ENCODE results near the gene B3GNT3. TPM values are rescaled to one million over a fixed set of nuclear protein-coding genes. Genes with fewer than 3 reads are reported as not detected.
"Not testable (repeated sequence)": the region's sequence is repeated elsewhere in the genome, so short reads cannot be mapped to it uniquely, and the experiment has no call there.

B3GNT3 gene
- total and polyA plus RNA-seq, 12 donors, result 0.03 to 0.39 TPM; not detected in 10

DNA sequence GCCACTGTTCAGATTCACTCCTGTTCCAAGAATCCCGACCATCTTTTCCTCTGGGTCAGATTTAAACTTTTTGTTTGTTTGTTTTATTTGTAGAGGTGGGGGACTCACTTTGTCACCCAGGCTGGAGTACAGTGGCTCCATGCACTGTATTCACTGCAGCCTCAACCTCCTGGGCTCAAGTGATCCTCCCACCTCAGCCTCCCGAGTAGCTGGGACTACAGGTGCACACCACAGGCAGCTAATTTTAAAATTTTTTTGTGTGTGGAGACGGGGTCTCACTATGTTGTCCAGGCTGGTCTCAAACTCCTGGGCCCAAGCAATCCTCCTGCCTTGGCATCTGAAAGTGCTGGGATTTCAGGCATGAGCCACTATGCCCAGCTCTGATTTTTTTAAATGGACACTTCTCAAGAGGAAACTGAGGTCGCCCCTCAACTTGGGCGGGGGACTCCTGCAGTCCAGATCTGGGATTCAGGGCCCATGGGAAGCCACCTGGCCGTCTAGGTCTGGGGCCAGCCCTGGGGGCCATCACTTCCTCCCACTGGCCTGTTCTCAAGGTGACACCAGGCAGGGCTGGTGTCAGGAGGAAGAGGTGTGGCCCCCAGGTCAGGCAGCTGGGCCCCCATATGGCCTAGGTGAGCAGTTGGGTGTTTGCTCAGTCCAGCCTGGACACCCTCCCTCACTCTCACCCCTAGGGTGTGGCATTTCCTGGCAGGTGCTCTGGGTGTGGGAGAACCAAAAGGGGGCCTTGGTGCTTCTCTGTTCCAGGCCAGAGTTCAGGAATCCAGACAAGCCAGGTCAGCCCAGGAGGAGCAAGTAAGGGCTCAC, 1.3 kb downstream of the B3GNT3 start:
- Histone ChIP-seq H3K27me3 (peaks cover 39% of the 10 kb centered on the region), H3K27ac (no peak overlapping the region), H3K9me3 (replicated peaks in 1 of 3) (no peaks in the 10 kb centered on the region), H3K4me1 (replicated peaks in 1 of 2) (no peaks in the 10 kb centered on the region), H3K36me3 (replicated peaks in 1 of 2) (no peaks in the 10 kb centered on the region), H3K4me3 (no peak overlapping the region)
- TF ChIP-seq, protein P1, sequence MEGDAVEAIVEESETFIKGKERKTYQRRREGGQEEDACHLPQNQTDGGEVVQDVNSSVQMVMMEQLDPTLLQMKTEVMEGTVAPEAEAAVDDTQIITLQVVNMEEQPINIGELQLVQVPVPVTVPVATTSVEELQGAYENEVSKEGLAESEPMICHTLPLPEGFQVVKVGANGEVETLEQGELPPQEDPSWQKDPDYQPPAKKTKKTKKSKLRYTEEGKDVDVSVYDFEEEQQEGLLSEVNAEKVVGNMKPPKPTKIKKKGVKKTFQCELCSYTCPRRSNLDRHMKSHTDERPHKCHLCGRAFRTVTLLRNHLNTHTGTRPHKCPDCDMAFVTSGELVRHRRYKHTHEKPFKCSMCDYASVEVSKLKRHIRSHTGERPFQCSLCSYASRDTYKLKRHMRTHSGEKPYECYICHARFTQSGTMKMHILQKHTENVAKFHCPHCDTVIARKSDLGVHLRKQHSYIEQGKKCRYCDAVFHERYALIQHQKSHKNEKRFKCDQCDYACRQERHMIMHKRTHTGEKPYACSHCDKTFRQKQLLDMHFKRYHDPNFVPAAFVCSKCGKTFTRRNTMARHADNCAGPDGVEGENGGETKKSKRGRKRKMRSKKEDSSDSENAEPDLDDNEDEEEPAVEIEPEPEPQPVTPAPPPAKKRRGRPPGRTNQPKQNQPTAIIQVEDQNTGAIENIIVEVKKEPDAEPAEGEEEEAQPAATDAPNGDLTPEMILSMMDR (IDR thresholded peaks at IDR 0.05), result no peak
- TF ChIP-seq POLR2A (IDR thresholded peaks at IDR 0.05), result no peak
- DNase-seq, result no peak
- intact Hi-C loops (cut with DNase I), result no loop called here
- 61 to 74% (median 67%) methylated on average over 6 of the region's 6 CpGs for WGBS, 4 donors

DNA sequence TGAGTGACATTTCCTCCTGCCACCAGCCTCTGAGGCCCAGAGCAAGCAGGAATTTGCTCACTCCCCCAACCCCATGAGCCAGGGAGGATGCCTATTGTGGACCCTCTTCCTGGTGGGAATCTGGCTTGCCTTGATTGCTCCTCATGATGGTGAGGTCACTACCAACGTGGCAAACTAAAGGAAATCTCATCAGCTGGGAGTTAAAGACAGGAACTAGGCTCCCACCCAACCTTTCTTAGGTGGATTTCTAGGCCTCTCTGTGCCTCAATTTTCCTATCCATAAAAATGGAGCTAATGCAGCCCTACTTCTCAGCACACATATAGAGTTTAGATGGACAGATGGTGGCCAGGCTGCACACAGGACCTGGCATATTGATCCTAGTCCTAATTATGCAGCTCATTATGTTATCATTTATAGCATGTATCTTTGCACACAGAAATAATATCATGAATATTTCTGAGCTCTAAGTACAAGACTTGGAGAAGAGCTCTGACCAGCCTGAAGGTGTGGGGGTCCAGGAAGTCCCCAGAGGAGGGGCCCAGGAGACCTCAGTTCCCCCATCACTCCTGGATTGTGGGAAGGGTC, 2.0 kb downstream of the B3GNT3 start:
- Histone ChIP-seq H3K9me3 (replicated peaks in 1 of 3) (no peaks in the 10 kb centered on the region), H3K4me1 (replicated peaks in 1 of 2) (no peaks in the 10 kb centered on the region), H3K4me3 (no peak overlapping the region), H3K27me3 (peaks cover 43% of the 10 kb centered on the region), H3K36me3 (replicated peaks in 1 of 2) (no peaks in the 10 kb centered on the region), H3K27ac (no peak overlapping the region)
- TF ChIP-seq, protein P1 (IDR thresholded peaks at IDR 0.05), result no peak
- no peak for TF ChIP-seq POLR2A (IDR thresholded peaks at IDR 0.05)
- no peak for DNase-seq
- 55 to 67% (median 60%) methylated on average over 1 of the region's 1 CpG for WGBS, 4 donors
- intact Hi-C loops (cut with DNase I), result no loop called here

DNA sequence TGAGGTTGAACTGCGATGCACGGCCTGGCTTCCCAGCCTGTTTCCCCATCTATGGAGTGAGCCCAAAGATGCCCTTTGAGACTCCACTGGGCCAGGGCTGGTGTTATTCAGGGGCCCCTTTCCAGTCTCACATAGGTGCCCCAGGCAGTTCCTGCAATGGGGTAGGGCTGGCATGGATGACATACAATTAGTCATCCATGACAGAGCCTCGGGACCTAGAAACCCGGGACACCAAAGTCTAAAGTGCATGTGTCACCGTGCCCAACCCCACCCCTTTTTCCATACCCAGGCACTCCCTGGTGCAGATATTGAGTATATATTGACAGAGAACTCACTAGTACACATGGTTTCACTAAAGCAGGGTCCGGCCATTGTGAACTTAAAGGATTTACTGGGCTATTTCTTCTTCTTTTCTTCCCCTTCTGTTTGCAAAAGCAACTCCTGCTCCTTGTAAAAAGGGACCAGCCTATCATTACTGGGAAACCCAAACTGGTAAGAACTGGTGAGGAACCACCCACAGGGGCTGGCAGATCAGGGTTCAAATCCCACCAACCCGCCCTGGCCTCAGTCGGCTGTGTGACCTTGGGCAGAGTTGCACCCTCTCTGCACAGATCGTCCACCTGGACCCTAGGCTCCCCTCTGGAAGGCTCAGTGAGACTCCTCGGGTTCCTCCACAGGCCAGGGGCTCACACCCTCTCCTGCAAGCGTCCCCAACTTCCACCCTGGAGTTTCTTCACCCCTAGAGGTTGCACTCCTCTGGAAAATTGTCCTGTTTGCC, 2.7 kb downstream of the B3GNT3 start:
- peaks cover 43% of the 10 kb centered on the region for H3K27me3 ChIP-seq
- no peak overlapping the region for H3K27ac ChIP-seq
- intact Hi-C loops (cut with DNase I), result no loop called here
- WGBS, 4 donors, result 35 to 62% (median 49%) methylated on average over 9 to 11 of the region's 11 CpGs
- no peaks in the 10 kb centered on the region for H3K36me3 ChIP-seq (replicated peaks in 1 of 2)
- H3K9me3 ChIP-seq (replicated peaks in 1 of 3), result no peaks in the 10 kb centered on the region
- H3K4me1 ChIP-seq (replicated peaks in 1 of 2), result no peaks in the 10 kb centered on the region
- H3K4me3 ChIP-seq, result no peak overlapping the region
- DNase-seq, result no peak
- TF ChIP-seq, protein P1 (IDR thresholded peaks at IDR 0.05), result no peak
- no peak for TF ChIP-seq POLR2A (IDR thresholded peaks at IDR 0.05)

DNA sequence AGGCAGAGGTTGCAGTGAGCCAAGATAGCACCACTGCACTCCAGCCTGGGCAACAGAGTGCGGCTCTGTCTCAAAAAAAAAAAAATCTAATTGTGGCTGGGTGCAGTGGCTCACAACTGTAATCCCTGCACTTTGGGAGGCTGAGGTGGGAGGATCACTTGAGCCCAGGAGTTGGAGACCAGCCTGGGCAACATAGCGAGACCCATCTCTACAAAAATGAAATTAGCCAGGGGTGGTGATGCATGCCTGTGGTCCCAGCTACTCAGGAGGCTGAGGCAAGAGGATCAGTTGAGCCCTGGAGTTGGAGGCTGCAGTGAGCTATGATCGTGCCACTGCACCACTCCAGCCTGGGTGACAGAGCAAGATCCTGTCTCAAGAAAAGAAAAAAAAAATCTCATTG, 3.7 kb downstream of the B3GNT3 start:
- H3K4me1 ChIP-seq (replicated peaks in 1 of 2); H3K9me3 ChIP-seq (replicated peaks in 1 of 3); intact Hi-C loops (cut with DNase I); DNase-seq; H3K36me3 ChIP-seq (replicated peaks in 1 of 2); H3K4me3 ChIP-seq; H3K27ac ChIP-seq: not testable (repeated sequence)
- peaks cover 41% of the 10 kb centered on the region for H3K27me3 ChIP-seq
- 78 to 89% (median 79%) methylated on average over 3 of the region's 3 CpGs for WGBS, 4 donors
